OCI-LY7 (cell line): Measurements from ENCODE around the gene CEBPZOS. TPM values are rescaled to one million over a fixed set of nuclear protein-coding genes. Genes with fewer than 3 reads are reported as not detected.
A peak's percentile ranks its signal among the peaks of the same experiment; 100 is the strongest.

ENCODE experiments used
- Bru-seq: library from RNA; stranded (reverse); fragments of 400-500 nt; gene quantifications from one replicate; lab custom pipeline; 2021; lab: Mats Ljungman, UMichigan
- BruChase-seq, 2 experiments: library from RNA; stranded (reverse); fragments of 400-500 nt; gene quantifications; one replicate each; lab custom pipeline; 2021; lab: Mats Ljungman, UMichigan
- BruUV-seq: library from RNA; stranded (reverse); fragments of 400-500 nt; replicated peaks from 2 replicates; lab custom pipeline; 2021; lab: Mats Ljungman, UMichigan
- CTCF ChIA-PET: fragments of 300-600 bp; sonication (Branson Sonifier 250); formaldehyde crosslinking; loops from one replicate; lab custom pipeline; 2022; ENCODE audit warnings: antibody characterized with exemption; ENCODE audit not compliant: unreplicated experiment; lab: Charles Lee
- POLR2A ChIA-PET: fragments of 300-600 bp; sonication (Branson Sonifier 250); formaldehyde crosslinking; loops from one replicate; lab custom pipeline; 2022; ENCODE audit warnings: antibody characterized with exemption; lab: Charles Lee
- DNase-seq: peaks from one replicate; pipeline ENCODE4 v3.0.0-alpha.2; 2015; ENCODE audit warnings: low spot score
- H2AFZ ChIP-seq: fragments of 200-600 bp; sonication (generic), shearing (Covaris generic); 2 replicates; pipeline ENCODE4 v1.6.1; 2014; ENCODE audit warnings: mild to moderate bottlenecking, antibody characterized with exemption, low read length, moderate library complexity
- H3K27ac ChIP-seq: fragments of 200-600 bp; sonication (generic); 2 replicates; pipeline ENCODE4 v1.5.1; 2014; ENCODE audit warnings: mixed run types, low read depth, mild to moderate bottlenecking, moderate library complexity, low read length, inconsistent platforms; ENCODE audit not compliant: poor library complexity, severe bottlenecking
- H3K36me3 ChIP-seq: fragments of 200-600 bp; sonication (generic); 2 replicates; pipeline ENCODE4 v1.6.1; 2014; ENCODE audit warnings: mild to moderate bottlenecking, antibody characterized with exemption, low read length, moderate library complexity, mixed read lengths; ENCODE audit not compliant: insufficient read depth
- H3K4me1 ChIP-seq: fragments of 200-600 bp; sonication (generic); 2 replicates; pipeline ENCODE4 v1.5.1; 2014; ENCODE audit warnings: mild to moderate bottlenecking, low read length; ENCODE audit not compliant: insufficient read depth, poor library complexity, severe bottlenecking
- H3K4me2 ChIP-seq: fragments of 200-600 bp; sonication (generic); 2 replicates; pipeline ENCODE4 v1.6.1; 2014; ENCODE audit warnings: mild to moderate bottlenecking, low read length
- H3K4me3 ChIP-seq: fragments of 200-600 bp; sonication (generic); 2 replicates; pipeline ENCODE4 v1.5.1; 2014; ENCODE audit warnings: mild to moderate bottlenecking, low read depth, low read length; ENCODE audit not compliant: poor library complexity, severe bottlenecking
- H3K79me2 ChIP-seq: fragments of 200-600 bp; sonication (generic); 2 replicates; pipeline ENCODE4 v1.6.1; 2016; ENCODE audit warnings: low read depth, mild to moderate bottlenecking, low read length, moderate library complexity, mixed read lengths; ENCODE audit not compliant: insufficient read depth
- H3K9me2 ChIP-seq: fragments of 200-600 bp; sonication (generic); 2 replicates; pipeline ENCODE4 v1.6.1; 2016; ENCODE audit warnings: mild to moderate bottlenecking, low read length, mixed read lengths; ENCODE audit not compliant: insufficient read depth
- H3K9me3 ChIP-seq: fragments of 200-600 bp; sonication (generic); 2 replicates; pipeline ENCODE4 v1.6.1; 2014; ENCODE audit warnings: mild to moderate bottlenecking, mixed run types, low read length, mixed read lengths
- H4K20me1 ChIP-seq: fragments of 200-600 bp; sonication (generic); 2 replicates; pipeline ENCODE4 v1.6.1; 2014; ENCODE audit warnings: mild to moderate bottlenecking, antibody characterized with exemption, low read length, moderate library complexity, mixed read lengths; ENCODE audit not compliant: insufficient read depth
- EZH2phosphoT487 ChIP-seq: fragments of 200-600 bp; sonication (generic); IDR thresholded peaks from 2 replicates; pipeline ENCODE4 v1.6.1; 2018; ENCODE audit warnings: low read depth, borderline replicate concordance, mild to moderate bottlenecking, mixed run types, antibody characterized with exemption, low read length, moderate library complexity, mixed read lengths
- intact Hi-C: fragments of 100-400 bp; cut with micrococcal nuclease; formaldehyde crosslinking; loops from one replicate; pipeline ENCODE4 v1.10.0; 2022; ENCODE audit not compliant: unreplicated experiment
- long read RNA-seq: library from polyadenylated mRNA; stranded (forward); transcript quantifications from one replicate; pipeline ENCODE4 v2.0.0, GENCODE V29; 2022
- total RNA-seq, 2 experiments: library from RNA; depleted of rRNA in 1 of 2; stranded (reverse); fragments of >200 nt in 1 of 2; shearing (Covaris generic) in 1 of 2; gene quantifications; 2 replicates each; pipeline ENCODE4 v1.2.3, GENCODE V29; 2014 to 2022
- TF ChIP-seq, protein P1 (sequence below): fragments of 200-600 bp; sonication (generic); conservative IDR thresholded peaks from 2 replicates; pipeline ENCODE4 v1.5.1; 2014; ENCODE audit warnings: mild to moderate bottlenecking, antibody characterized with exemption, low read length, moderate library complexity, mixed read lengths

CEBPZOS gene
- total RNA-seq (2014; rRNA removed; shearing (Covaris generic)) (19.2 and 31.1 TPM in 2 replicates), total RNA-seq (2022) (73.6 and 90.9 TPM in 2 replicates), Bru-seq, nascent RNA (percentile 87 among the genes with signal in this experiment), BruChase-seq, experiment 1, labeled RNA remaining after a 6-hour chase (percentile 94 among the genes with signal in this experiment), BruChase-seq, experiment 2, labeled RNA remaining after a 2-hour chase (percentile 93 among the genes with signal in this experiment)
- long read RNA-seq, transcript CEBPZOS-204 (5 exons, 3,158 nt) = major isoform, 28 of 73 reads
- long read RNA-seq, partial matches to known transcripts = 12 of 73 reads
- long read RNA-seq, other reads (novel, unspliced or antisense) = 29 of 73 reads

- peak; percentile 88 for DNase-seq
- peak within 1 kb of the TSS; percentile 86 for H2AFZ ChIP-seq
- peaks cover 24% of the 10 kb centered on the region for H3K36me3 ChIP-seq
- peak within 1 kb of the TSS; percentile 79 for H3K4me3 ChIP-seq
- POLR2A ChIA-PET = interaction anchor here (0.7 to 1.9 kb wide), 7 partner anchors 10 to 229 kb away, joined by 3 to 6 read pairs (median 3); partner anchors contain the start of gene STRN
- H3K9me3 ChIP-seq = peaks cover 5% of the 10 kb centered on the region; the same call in 1 of the 2 replicates
- peak within 1 kb of the TSS; percentile 91 for H3K4me2 ChIP-seq
- CTCF ChIA-PET = interaction anchor here (0.6 kb wide), 1 partner anchor 101 kb away, joined by 4 read pairs; no protein-coding TSS in a partner anchor
- H3K79me2 ChIP-seq = peaks cover 47% of the 10 kb centered on the region
- no TSS peak for BruUV-seq
- no peaks in the 10 kb centered on the region for H4K20me1 ChIP-seq
- H3K4me1 ChIP-seq = peaks cover 23% of the 10 kb centered on the region
- H3K9me2 ChIP-seq = no peaks in the 10 kb centered on the region
- TF ChIP-seq, protein P1, sequence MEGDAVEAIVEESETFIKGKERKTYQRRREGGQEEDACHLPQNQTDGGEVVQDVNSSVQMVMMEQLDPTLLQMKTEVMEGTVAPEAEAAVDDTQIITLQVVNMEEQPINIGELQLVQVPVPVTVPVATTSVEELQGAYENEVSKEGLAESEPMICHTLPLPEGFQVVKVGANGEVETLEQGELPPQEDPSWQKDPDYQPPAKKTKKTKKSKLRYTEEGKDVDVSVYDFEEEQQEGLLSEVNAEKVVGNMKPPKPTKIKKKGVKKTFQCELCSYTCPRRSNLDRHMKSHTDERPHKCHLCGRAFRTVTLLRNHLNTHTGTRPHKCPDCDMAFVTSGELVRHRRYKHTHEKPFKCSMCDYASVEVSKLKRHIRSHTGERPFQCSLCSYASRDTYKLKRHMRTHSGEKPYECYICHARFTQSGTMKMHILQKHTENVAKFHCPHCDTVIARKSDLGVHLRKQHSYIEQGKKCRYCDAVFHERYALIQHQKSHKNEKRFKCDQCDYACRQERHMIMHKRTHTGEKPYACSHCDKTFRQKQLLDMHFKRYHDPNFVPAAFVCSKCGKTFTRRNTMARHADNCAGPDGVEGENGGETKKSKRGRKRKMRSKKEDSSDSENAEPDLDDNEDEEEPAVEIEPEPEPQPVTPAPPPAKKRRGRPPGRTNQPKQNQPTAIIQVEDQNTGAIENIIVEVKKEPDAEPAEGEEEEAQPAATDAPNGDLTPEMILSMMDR = peak; percentile 33; the same call in 1 of the 2 replicates
- no peak for TF ChIP-seq EZH2phosphoT487
- intact Hi-C loops = loop anchor here (2.0 to 5.0 kb wide), 3 partner anchors 34 to 229 kb away; partner anchors contain the start of genes CEBPZ, NDUFAF7, PRKD3 and STRN
- peak within 1 kb of the TSS; percentile 56 for H3K27ac ChIP-seq
Measured at GRCh38 chr2:37196320-37197195, at the start of gene CEBPZOS. TSS of gene CEBPZOS (plus strand) at chr2:37196496. CDS start at chr2:37199705, 3,209 bp downstream.

GRCh38 chr2:37148325-37148724, 48.0 kb upstream of the CEBPZOS start:
- H3K79me2 ChIP-seq = no peaks in the 10 kb centered on the region
- H4K20me1 ChIP-seq = no peaks in the 10 kb centered on the region
- no peak overlapping the region for H3K4me2 ChIP-seq
- intact Hi-C loops = no loop called here
- no peaks in the 10 kb centered on the region for H3K9me3 ChIP-seq
- DNase-seq = no peak
- no peaks in the 10 kb centered on the region for H3K4me1 ChIP-seq
- CTCF ChIA-PET = no interaction called here
- no peak overlapping the region for H3K4me3 ChIP-seq
- TF ChIP-seq, protein P1 = no peak
- TF ChIP-seq EZH2phosphoT487 = no peak
- no peaks in the 10 kb centered on the region for H3K36me3 ChIP-seq
- no peaks in the 10 kb centered on the region for H3K9me2 ChIP-seq
- BruUV-seq = no TSS peak
- no peak overlapping the region for H3K27ac ChIP-seq
- POLR2A ChIA-PET = no interaction called here
- H2AFZ ChIP-seq = no peak overlapping the region
